ENCODE measurements around the gene PHKA1. TPM values are rescaled to one million over a fixed set of nuclear protein-coding genes. Genes with fewer than 3 reads are reported as not detected.

The PHKA1 gene
- total RNA-seq, 1 donor, result 4.7 TPM

GRCh38 chrX:72634331-72634730, 79.8 kb downstream of the PHKA1 start:
- Histone ChIP-seq H3K36me3 (ENCODE audit: insufficient read depth, low read length) (no peaks in the 10 kb centered on the region), H3K79me2 (ENCODE audit: insufficient read depth, low read length) (no peaks in the 10 kb centered on the region), H3K4me3 (ENCODE audit: insufficient read depth, low read length) (no peak overlapping the region), H4K20me1 (ENCODE audit: insufficient read depth, low read length) (no peaks in the 10 kb centered on the region), H3K27me3 (ENCODE audit: insufficient read depth, low read length) (no peaks in the 10 kb centered on the region), H3K4me1 (ENCODE audit: insufficient read depth, low read length) (no peaks in the 10 kb centered on the region), H3K4me2 (ENCODE audit: insufficient read depth, low read length) (no peak overlapping the region), H2AFZ (ENCODE audit: low read length) (no peak overlapping the region), H3K27ac (ENCODE audit: low read depth, low read length) (no peak overlapping the region), H3K9me3 (ENCODE audit: low read depth, low read length) (no peaks in the 10 kb centered on the region)
- no peak for DNase-seq (ENCODE audit: insufficient read length, low spot score, missing footprints)
- TF ChIP-seq CTCF (IDR thresholded peaks at IDR 0.05; ENCODE audit: extremely low read depth, low read depth, low read length), result no peak

- H3K27me3 ChIP-seq (ENCODE audit: insufficient read depth, low read length), result peaks cover 3% of the 10 kb centered on the region
- no peaks in the 10 kb centered on the region for H3K36me3 ChIP-seq (ENCODE audit: insufficient read depth, low read length)
- DNase-seq (ENCODE audit: insufficient read length, low spot score, missing footprints), result no peak
- H3K4me2 ChIP-seq (ENCODE audit: insufficient read depth, low read length), result no peak overlapping the region
- no peaks in the 10 kb centered on the region for H3K4me1 ChIP-seq (ENCODE audit: insufficient read depth, low read length)
- H4K20me1 ChIP-seq (ENCODE audit: insufficient read depth, low read length), result no peaks in the 10 kb centered on the region
- H3K4me3 ChIP-seq (ENCODE audit: insufficient read depth, low read length), result no peak overlapping the region
- no peaks in the 10 kb centered on the region for H3K9me3 ChIP-seq (ENCODE audit: low read depth, low read length)
- no peak overlapping the region for H2AFZ ChIP-seq (ENCODE audit: low read length)
- TF ChIP-seq CTCF (IDR thresholded peaks at IDR 0.05; ENCODE audit: extremely low read depth, low read depth, low read length), result no peak
- no peak overlapping the region for H3K27ac ChIP-seq (ENCODE audit: low read depth, low read length)
- no peaks in the 10 kb centered on the region for H3K79me2 ChIP-seq (ENCODE audit: insufficient read depth, low read length)
These were observed 83.9 kb downstream of the PHKA1 start for GRCh38 chrX:72630185-72630584.

GRCh38 chrX:72624194-72624593, 89.9 kb downstream of the PHKA1 start:
- Histone ChIP-seq H2AFZ (ENCODE audit: low read length) (no peak overlapping the region), H3K27me3 (ENCODE audit: insufficient read depth, low read length) (peaks cover 3% of the 10 kb centered on the region), H3K79me2 (ENCODE audit: insufficient read depth, low read length) (no peaks in the 10 kb centered on the region), H4K20me1 (ENCODE audit: insufficient read depth, low read length) (no peaks in the 10 kb centered on the region), H3K36me3 (ENCODE audit: insufficient read depth, low read length) (no peaks in the 10 kb centered on the region), H3K4me1 (ENCODE audit: insufficient read depth, low read length) (peaks cover 25% of the 10 kb centered on the region), H3K9me3 (ENCODE audit: low read depth, low read length) (no peaks in the 10 kb centered on the region), H3K4me2 (ENCODE audit: insufficient read depth, low read length) (no peak overlapping the region), H3K4me3 (ENCODE audit: insufficient read depth, low read length) (no peak overlapping the region), H3K27ac (ENCODE audit: low read depth, low read length) (no peak overlapping the region)
- no peak for DNase-seq (ENCODE audit: insufficient read length, low spot score, missing footprints)
- no peak for TF ChIP-seq CTCF (IDR thresholded peaks at IDR 0.05; ENCODE audit: extremely low read depth, low read depth, low read length)

- H3K9me3 ChIP-seq (ENCODE audit: low read depth, low read length), result no peaks in the 10 kb centered on the region
- peak overlapping the region; percentile 74 for H3K27ac ChIP-seq (ENCODE audit: low read depth, low read length)
- H2AFZ ChIP-seq (ENCODE audit: low read length), result no peak overlapping the region
- DNase-seq (ENCODE audit: insufficient read length, low spot score, missing footprints), result no peak
- no peaks in the 10 kb centered on the region for H4K20me1 ChIP-seq (ENCODE audit: insufficient read depth, low read length)
- peak overlapping the region; percentile 59 for H3K4me2 ChIP-seq (ENCODE audit: insufficient read depth, low read length)
- H3K27me3 ChIP-seq (ENCODE audit: insufficient read depth, low read length), result peaks cover 7% of the 10 kb centered on the region
- H3K4me3 ChIP-seq (ENCODE audit: insufficient read depth, low read length), result no peak overlapping the region
- H3K79me2 ChIP-seq (ENCODE audit: insufficient read depth, low read length), result no peaks in the 10 kb centered on the region
- no peaks in the 10 kb centered on the region for H3K36me3 ChIP-seq (ENCODE audit: insufficient read depth, low read length)
- no peak for TF ChIP-seq CTCF (IDR thresholded peaks at IDR 0.05; ENCODE audit: extremely low read depth, low read depth, low read length)
- H3K4me1 ChIP-seq (ENCODE audit: insufficient read depth, low read length), result peaks cover 25% of the 10 kb centered on the region
These were observed 92.3 kb downstream of the PHKA1 start for GRCh38 chrX:72621625-72622485.
